ENCODE results near the gene CDK11B. TPM values are rescaled to one million over a fixed set of nuclear protein-coding genes. Genes with fewer than 3 reads are reported as not detected.
"Not testable (repeated sequence)": the region's sequence is repeated elsewhere in the genome, so short reads cannot be mapped to it uniquely, and the experiment has no call there.

CDK11B gene
- total RNA-seq, 1 donor from 2014 or later: 34.1 TPM

DNA sequence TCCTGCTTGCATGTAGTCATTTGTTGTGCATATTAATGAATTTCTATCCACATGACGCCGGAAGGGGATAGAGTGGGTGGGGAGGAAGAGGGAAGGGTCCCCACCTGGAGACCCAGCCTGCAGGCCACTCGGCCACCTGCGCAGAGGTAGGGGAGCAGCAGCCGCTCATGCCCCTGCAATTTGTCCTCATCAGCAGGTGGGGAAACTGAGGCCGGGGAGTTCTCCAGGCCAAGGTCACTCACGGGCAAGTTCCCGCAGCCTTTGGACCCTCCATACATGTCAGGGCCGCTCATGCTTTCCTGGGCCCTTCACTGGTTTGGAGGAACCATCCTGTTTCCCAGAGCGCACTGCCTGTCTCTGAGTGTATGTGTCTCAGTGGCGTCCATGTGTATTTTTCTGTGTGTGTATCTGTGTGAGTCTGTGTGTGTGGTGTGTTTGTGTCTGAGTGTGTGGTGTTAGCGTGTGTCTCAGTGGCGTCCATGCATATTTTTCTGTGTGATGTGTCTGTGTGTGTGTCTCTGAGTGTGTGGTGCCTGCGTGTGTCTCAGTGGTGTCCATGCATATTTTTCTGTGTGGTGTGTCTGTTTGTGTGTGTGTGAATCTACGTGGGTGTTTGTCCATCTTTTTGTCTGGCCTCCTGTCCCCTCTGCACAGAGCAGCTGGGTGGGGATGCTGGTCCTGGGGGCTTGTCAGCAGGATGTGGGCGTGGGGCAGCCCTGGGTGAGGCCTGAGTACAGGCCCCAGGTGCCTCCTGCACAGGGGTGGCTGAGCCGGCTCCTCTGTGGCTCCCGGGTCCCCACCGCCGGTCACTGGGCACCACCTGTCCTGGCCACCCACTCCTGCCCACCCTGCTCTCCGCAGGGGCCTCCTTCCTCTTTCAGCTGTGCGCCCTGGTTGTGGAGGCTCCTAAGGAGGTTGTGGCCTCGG lies 37.9 kb upstream of the CDK11B start:
- not testable (repeated sequence) for H3K4me1 Mint-ChIP-seq; DNase-seq (ENCODE audit: low read depth, low spot score); H3K36me3 Mint-ChIP-seq (ENCODE audit: low read depth); H3K27me3 Mint-ChIP-seq (ENCODE audit: low read depth); H3K9me3 Mint-ChIP-seq
- peak overlapping the region; percentile 8 for H3K4me3 Mint-ChIP-seq
- H3K27ac Mint-ChIP-seq (ENCODE audit: unreplicated experiment): peak overlapping the region; percentile 76

DNA sequence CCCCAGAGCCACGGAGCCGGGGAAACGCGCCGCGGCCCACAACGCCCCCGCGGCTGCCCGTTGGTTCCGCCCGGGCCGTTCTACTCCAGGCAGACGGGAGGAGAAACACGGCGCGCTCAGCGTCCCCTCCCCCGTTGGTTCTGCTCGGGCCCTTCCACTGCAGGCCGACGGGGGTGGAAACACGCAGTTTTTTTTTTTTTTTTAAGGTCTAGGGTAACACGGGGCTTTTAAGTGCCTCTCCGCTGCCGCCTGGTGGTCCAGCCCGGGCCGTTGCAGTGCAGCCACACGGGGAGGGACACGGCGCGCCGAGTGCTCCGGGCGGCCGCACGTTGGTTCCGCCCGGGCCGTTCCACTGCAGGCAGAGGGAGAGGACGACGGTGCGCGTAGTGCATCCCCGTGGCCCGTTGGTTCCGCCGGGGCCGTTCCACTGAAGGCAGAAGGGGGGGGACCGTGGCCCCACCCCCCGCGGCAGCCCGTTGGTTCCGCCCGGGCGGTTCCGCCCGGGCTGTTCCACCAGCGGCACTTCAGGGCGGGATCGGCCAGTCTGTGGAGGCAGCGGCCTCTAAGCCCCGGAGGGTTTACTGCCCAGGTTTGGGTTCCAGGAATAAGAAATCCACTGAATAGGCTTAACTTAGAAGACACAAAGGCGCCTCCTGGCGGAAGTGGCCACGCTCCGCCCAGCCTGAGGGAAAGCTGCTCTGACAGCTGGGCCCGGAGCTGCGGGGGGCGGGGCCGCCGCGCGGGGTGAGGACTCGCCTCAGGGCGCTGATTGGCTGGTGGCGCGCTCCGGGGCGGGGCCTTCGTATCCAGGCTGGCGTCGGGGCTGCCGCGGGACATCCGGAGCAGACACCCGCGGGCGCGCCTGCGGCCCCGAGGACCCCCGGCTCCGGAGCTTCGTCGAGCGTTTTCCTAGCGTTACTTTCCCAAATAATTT lies 34.2 kb upstream of the CDK11B start, which contains the start of gene SLC35E2B:
Gene SLC35E2B (minus strand): TSS at position 82 of the 934 bp plus-strand sequence. CDS start 16,096 bp downstream, outside the sequence.
- Mint-ChIP-seq H3K4me3 (peak within 1 kb of the TSS; percentile 67), H3K27ac (ENCODE audit: unreplicated experiment) (peak within 1 kb of the TSS; percentile 90)
- not testable (repeated sequence) for H3K9me3 Mint-ChIP-seq; H3K36me3 Mint-ChIP-seq (ENCODE audit: low read depth); H3K4me1 Mint-ChIP-seq; H3K27me3 Mint-ChIP-seq (ENCODE audit: low read depth)
- DNase-seq (ENCODE audit: low read depth, low spot score): peak; percentile 83

DNA sequence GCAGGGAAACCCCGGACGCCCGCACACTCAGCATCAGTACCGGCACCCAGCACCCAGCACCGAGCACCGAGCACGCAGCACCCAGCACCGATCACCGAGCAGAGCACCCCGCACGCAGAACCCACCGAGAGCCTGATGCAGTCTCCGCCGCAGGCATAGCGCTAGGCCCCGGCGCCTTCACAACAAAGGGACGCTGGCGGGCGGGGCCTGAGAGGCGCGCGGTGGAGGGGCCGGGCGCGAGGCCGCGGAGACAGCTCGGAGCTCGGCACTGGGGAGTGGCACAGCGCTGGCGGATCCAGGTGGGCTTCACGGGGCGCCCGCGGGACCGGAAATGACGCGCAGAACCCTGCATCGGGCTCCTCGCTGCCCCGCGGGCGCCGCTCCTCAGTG lies 33.5 kb upstream of the CDK11B start:
- not testable (repeated sequence) for H3K4me1 Mint-ChIP-seq; H3K27ac Mint-ChIP-seq (ENCODE audit: unreplicated experiment); H3K4me3 Mint-ChIP-seq; H3K9me3 Mint-ChIP-seq; H3K27me3 Mint-ChIP-seq (ENCODE audit: low read depth); H3K36me3 Mint-ChIP-seq (ENCODE audit: low read depth)
- DNase-seq (ENCODE audit: low read depth, low spot score): peak; percentile 57

DNA sequence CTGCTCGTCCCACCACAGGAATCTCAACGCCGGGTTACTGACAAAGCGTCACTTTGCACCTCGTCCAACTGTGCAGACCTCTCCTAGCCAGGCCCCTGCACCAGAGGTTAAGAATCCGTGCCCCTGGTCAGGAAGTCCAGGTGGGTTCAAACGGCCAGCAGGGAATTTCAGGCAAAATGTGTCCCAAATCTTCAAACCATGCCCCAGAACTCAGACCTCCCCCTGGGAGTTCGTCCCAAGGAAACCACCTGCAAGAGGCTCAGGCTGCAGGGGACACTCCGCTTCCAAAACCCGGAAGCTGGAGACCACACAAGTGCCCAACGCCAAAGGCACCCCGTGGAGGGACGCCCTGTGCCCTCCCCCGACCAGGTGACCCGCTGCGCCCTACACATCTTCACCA lies 32.6 kb upstream of the CDK11B start:
- H3K27me3 Mint-ChIP-seq (ENCODE audit: low read depth); H3K4me3 Mint-ChIP-seq; H3K27ac Mint-ChIP-seq (ENCODE audit: unreplicated experiment); H3K4me1 Mint-ChIP-seq; H3K36me3 Mint-ChIP-seq (ENCODE audit: low read depth); DNase-seq (ENCODE audit: low read depth, low spot score); H3K9me3 Mint-ChIP-seq: not testable (repeated sequence)

- not testable (repeated sequence) for DNase-seq (ENCODE audit: low read depth, low spot score); H3K4me1 Mint-ChIP-seq; H3K27ac Mint-ChIP-seq (ENCODE audit: unreplicated experiment); H3K27me3 Mint-ChIP-seq (ENCODE audit: low read depth); H3K36me3 Mint-ChIP-seq (ENCODE audit: low read depth); H3K9me3 Mint-ChIP-seq
- peak overlapping the region; percentile 61 for H3K4me3 Mint-ChIP-seq
Measured at GRCh38 chr1:1689526-1689925, 30.7 kb upstream of the CDK11B start.

- DNase-seq (ENCODE audit: low read depth, low spot score): no peak
- Mint-ChIP-seq H3K27ac (ENCODE audit: unreplicated experiment) (no peak overlapping the region), H3K4me1 (peaks cover 5% of the 10 kb centered on the region), H3K9me3 (no peaks in the 10 kb centered on the region), H3K4me3 (peak overlapping the region; percentile 67), H3K36me3 (ENCODE audit: low read depth) (no peaks in the 10 kb centered on the region), H3K27me3 (ENCODE audit: low read depth) (no peaks in the 10 kb centered on the region)
- TF ChIP-seq CTCF (conservative IDR thresholded peaks at IDR 0.05): no peak
Measured at GRCh38 chr1:1687846-1688245, 29.0 kb upstream of the CDK11B start.

DNA sequence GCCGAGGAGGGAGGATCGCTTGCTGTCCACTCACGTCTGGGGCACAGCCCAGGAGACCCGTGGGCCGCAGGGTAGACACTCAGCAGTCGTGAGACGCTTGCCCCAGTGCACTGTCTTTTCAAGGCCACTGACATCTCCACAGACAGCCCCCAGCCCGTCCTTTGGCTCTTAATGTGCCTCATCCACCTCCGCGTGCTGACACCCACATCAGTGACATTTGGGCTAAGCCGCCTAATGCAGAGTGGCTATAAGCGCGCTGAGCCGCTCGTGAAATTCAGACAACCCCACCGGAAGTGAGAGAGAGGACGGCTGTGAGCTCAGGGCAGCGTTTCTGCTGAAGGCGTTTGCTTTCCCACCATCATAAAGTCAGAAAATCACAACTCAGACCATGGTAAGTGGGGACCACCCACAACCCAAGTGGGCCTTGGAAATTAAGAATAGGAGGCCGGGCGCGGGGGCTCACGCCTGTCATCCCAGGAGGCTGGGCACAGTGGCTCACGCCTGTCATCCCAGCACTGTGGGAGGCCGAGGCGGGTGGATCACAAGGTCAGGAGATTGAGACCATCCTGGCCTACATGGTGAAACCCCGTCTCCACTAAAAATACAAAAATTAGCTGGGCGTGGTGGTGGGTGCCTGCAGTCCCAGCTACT lies 25.4 kb upstream of the CDK11B start:
- Mint-ChIP-seq H3K4me3 (no peak overlapping the region), H3K27me3 (ENCODE audit: low read depth) (no peaks in the 10 kb centered on the region), H3K4me1 (peaks cover 8% of the 10 kb centered on the region), H3K27ac (ENCODE audit: unreplicated experiment) (no peak overlapping the region), H3K36me3 (ENCODE audit: low read depth) (no peaks in the 10 kb centered on the region), H3K9me3 (no peaks in the 10 kb centered on the region)
- TF ChIP-seq CTCF (conservative IDR thresholded peaks at IDR 0.05): no peak
- no peak for DNase-seq (ENCODE audit: low read depth, low spot score)

Data from neural crest cell (in vitro differentiated cells).